ENCODE results near the gene RHBDD3.

GRCh38 chr22:29268511-29269229 lies 889 bp upstream of the RHBDD3 start:
- TF ChIP-seq CTCF (IDR thresholded peaks at IDR 0.05; ENCODE audit: insufficient read depth, low read depth, low read length): no peak
- no peak for TF ChIP-seq EZH2 (IDR thresholded peaks at IDR 0.05; ENCODE audit: insufficient read depth, low read length)
